Fibroblast of gingiva (primary cell): ENCODE data around the gene PPP1CA.
"Not testable (repeated sequence)": the region's sequence is repeated elsewhere in the genome, so short reads cannot be mapped to it uniquely, and the experiment has no call there.

ENCODE experiments used
- DNase-seq: peaks from one replicate; pipeline ENCODE4 v3.0.0-alpha.2; 2011; ENCODE audit warnings: low read depth

The PPP1CA gene

DNA sequence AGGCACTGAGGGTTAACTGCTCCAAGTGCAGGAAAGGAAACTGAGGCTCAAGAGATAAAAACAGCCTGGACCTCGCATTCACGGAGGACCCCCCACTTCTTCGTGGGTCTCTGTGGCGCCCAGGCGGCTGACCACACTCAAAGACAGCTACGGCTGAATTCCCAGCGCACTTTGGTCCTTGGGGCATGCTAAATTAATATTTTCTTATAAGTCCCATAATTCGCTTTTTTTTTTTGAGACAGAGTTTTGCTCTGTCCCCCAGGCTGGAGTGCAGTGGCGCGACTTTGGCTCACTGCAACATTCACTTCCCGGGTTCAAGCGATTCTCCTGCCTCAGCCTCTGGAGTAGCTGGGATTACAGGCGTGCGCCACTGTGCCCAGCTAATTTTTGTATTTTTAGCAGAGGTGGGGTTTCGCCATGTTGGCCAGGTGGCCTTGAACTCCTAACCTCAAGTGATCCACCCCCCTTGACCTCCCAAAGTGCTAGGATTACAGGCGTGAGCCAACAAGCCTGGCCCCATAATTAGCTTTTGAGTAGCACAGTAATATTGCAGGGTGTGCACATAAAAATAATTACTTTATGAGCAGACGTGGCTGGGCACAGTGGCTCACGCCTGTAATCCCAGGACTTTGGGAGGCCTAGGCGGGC, 658 bp upstream of the PPP1CA start:
- DNase-seq, result not testable (repeated sequence)

DNA sequence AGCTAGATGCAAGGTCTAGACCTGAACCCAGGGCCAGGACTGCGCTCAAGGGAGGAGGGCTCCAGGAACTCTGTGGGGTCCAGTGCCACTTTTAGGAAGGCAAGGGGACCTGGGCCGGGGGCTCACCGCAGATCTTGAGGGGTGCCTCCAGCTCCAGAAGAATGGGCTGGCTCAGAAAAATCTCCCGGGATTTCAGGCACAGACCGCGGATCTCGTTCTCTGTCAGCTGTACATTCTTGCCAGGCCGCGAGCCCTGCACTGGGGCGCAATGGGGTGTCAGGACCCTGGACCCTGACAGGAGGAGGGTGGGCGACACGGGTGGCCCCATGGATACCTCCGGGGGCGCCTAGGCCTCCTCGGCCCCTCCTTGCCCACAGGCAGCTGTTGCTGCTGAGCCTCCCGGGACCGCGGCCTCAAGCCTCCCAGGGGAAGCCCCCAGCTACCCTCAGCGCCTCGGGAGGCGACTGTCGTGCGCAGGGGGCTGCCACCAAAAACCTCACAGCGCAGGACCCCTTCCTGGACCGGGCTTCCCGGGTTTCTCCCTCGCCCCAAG, 640 bp downstream of the PPP1CA start:
- no peak for DNase-seq

DNA sequence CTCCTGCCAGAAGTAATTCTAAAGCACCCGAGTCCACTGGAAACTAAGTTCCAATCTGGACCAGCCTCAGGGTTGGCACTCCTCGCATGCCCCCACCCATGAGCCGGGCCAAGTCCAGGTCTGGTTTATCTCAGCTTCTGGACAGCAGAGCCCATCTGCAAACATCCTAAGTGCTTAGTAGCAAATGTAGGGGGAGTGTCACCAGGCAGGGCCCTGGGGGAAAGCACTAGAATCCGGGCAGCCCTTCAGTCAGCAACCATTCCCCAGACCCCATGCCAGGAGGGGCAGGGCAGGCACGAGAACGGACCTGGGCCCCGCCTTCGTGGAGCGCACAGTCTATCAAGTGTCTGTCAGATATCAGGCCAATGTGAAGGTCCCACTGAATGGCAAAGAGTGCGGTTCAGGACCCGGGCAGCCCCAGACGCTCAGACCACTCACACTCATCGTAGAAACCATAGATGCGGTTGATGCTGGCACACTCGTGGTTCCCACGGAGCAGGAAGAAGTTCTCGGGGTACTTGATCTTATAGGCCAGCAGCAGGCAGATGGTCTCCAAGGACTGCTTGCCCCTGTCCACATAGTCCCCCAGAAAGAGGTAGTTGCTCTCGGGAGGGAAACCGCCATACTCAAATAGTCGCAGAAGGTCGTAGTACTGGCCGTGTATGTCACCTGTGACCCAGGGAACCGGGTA, 1.3 kb downstream of the PPP1CA start:
- DNase-seq, result no peak

DNA sequence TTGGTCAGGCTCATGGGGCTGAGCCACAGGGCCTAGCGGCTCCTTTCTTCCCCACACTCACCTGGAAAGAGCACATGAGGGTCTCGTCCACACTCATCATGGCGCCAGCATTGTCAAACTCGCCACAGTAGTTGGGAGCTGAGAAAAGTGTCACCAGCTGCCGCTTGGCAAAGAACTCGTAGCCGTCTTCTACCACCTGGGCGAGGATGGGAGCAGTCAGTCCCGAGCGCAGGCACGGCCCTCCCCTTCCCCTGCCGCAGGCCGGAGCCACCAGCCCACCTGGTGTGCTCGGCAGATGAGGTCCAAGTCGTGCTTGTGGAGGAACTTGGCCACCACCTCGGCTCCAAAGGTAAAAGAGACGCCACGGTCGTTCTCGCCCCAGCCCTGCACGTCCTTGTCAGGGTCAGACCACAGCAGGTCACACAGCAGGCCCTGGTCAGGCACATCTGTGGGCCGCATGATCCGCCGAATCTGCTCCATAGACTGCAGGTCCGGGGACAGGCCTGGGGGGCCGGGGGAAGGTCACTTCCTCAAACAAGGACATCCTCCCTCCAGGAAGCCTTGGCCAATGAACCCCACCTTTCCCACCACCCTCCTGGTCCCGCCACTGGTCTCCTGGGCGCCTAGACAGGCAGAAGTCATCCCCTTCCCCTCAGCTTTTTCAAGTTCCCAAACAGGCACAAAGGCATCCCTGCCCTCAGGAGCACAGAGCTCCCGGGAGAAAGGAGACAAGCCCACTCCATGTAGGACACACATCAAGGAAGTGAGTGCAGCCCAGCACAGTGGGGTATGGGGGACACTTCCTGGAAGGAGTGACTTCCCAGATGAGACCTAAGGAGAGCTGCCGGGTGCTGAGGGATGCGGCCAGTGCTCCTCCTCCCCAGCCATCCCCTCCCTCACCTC, 2.7 kb downstream of the PPP1CA start:
- DNase-seq, result no peak

DNA sequence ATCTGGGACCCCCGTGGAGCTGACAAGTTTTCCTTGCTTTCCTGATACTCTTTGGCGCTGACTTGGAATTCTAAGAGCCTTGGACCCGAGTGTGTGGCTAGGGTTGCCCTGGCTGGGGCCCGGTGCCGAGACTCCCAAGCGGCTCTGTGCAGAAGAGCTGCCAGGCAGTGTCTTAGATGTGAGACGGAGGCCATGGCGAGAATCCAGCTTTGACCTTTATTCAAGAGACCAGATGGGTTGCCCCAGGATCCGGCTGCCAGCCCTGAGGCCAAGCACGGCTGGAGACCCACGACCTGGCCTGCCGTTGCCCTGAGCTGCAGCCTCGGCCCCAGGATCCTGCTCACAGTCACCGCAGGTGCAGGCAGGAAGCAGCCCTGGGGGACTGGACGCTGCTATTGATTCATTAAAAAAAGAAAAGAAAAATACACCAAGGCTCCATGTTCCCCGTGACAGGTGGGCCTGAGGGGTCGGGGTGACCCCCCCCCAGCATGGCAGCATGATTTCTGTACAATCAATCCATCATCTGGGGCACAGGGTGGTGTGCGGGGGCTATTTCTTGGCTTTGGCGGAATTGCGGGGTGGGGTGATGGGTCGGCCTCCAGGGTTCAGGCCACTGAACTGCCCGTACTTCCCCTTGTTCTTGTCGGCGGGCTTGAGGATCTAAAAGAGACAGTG, 3.5 kb downstream of the PPP1CA start:
- no peak for DNase-seq

DNA sequence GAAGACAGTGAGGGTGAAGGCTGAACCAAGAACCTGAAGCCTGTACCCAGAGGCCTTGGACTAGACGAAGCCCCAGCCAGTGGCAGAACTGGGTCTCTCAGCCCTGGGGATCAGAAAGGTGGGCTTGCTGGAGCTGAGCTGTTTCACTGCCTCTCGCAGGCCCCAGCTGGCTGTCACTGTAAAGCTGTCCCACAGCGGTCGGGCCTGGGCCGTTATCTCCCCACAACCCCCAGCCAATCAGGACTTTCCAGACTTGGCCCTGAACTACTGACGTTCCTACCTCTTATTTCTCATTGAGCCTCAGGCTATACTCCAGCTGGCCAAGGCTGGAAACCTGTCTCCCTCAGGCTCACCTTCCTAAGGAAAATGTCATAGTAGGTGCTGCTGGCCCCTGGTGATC, 4.1 kb downstream of the PPP1CA start:
- no peak for DNase-seq

DNA sequence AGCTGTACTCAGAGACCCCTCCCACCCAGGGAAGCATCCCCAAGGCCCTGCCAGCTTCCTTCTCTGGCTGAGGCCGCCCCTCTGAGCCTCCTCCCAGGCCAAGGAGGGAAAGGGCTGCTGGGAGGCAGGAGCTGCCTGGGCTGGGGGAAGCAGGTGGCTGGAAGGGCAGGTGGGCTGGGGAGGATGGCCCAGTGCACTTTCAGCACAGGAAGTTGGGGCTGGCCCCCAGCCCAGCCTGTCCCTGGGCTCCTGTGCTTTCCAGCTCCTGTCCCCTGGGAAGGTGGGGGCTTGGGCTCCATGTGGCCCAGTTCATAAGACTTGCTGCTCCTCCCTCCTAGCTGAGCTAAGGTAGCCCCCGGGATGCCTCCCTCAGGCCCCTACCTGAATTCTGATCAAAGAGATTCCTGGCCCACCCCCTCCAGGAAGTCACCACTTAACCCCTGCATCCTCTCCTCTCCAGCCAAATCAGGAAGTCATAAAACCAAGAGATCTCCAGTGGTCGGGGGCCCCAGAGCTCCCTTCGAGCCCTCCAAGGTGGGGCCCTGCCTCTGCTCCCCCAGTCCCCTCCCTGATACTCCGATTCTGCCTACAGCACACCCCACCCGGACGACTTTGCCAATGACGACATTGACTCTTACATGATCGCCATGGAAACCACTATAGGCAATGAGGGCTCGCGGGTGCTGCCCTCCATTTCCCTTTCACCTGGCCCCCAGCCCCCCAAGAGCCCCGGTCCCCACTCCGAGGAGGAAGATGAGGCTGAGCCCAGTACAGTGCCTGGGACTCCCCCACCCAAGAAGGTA, 4.9 kb downstream of the PPP1CA start:
- DNase-seq, result no peak

DNA sequence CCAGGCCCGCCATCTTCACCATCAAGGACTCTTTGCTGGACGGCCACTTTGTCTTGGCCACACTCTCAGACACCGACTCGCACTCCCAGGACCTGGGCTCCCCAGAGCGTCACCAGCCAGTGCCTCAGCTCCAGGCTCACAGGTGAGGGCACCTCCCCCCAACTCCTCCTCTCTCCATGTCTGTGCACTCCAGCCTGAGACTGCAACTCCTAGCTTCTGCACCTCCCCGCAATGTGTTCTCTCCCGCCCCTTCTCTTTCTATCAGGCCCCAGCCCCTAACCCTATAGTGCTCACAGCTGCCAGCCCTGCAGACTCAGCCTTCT, 5.4 kb downstream of the PPP1CA start:
- DNase-seq, result no peak

DNA sequence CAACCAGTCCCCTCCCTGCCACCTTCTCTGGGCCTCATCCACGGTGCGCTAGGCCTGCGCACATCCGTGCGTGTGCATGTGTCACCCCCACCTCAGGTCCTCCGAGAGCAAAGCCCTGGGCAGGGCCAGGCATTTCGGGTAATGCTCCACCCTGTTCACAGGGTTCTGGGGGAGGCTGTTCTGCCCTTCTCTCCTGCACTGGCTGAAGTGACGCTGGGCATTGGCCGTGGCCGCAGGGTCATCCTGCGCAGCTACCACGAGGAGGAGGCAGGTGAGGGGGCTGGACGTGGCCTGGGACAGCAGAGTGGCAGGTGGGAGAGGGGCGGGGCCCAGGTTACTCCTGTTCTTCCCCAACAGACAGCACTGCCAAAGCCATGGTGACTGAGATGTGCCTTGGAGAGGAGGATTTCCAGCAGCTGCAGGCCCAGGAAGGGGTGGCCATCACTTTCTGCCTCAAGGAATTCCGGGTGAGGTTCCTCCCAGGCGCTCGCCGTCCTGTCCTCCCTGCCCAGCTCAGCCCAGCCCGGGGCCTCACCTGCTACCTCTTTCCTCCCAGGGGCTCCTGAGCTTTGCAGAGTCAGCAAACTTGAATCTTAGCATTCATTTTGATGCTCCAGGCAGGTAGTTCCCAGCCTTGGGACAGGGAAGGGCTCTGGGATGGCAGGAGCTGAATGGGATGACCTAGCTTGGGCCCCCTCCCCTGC, 6.0 kb downstream of the PPP1CA start:
- DNase-seq, result no peak

DNA sequence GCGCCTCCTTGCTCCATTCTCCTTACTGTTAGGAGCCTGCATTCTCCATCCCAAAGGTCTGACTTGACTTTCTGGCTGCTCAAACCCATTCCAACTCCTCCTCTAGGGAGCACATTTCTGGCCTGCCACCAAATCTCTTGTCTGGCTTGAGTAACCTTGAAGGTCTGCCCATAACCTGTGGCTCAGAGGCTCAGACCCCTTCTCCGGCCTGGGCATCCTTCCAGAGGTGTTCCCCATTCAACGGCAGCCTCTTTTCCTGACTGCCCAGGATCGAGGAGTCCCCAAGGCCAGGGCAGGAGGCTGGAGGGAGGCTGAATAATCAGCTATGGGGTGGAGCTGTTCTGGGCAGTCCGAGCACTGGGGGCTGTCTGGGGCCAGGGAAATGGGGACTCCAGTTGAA, 7.7 kb downstream of the PPP1CA start:
- DNase-seq, result no peak

DNA sequence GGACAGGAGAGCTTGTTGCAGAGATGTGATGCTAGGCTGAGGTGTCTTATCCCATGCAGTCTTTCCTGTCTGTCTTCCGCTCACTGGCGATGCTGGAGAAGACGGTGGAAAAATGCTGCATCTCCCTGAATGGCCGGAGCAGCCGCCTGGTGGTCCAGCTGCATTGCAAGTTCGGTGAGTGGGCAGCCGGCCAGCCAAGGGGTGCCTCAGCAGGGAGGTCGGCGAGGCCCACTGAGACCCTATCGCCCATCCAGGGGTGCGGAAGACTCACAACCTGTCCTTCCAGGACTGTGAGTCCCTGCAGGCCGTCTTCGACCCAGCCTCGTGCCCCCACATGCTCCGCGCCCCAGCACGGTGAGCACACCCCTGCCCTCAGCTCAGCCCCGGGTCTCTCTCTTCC, 8.2 kb downstream of the PPP1CA start:
- no peak for DNase-seq

DNA sequence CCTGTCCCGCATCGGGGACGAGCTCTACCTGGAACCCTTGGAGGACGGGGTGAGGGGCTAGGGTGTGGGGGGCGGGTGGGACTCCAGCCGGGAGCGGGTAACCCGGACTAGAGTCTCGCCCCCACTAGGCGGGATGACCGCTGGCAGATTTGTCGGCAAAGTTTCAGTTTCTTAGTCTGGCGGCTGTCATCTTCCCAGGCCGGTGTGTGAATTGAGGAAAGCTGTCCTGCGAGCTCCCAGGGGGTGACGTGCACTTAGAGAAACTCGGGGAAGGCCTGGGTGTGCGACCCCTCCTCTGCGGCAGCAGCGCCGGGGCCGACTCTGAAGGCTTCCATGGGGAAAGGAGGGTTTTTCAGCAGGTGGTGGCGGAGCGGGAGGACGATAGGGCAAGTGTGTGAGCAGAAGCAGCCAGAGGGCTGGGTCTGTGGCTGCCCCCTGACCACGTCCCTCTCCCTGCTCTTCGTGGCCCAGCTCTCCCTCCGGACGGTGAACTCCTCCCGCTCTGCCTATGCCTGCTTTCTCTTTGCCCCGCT, 9.4 kb downstream of the PPP1CA start:
- DNase-seq, result no peak

DNA sequence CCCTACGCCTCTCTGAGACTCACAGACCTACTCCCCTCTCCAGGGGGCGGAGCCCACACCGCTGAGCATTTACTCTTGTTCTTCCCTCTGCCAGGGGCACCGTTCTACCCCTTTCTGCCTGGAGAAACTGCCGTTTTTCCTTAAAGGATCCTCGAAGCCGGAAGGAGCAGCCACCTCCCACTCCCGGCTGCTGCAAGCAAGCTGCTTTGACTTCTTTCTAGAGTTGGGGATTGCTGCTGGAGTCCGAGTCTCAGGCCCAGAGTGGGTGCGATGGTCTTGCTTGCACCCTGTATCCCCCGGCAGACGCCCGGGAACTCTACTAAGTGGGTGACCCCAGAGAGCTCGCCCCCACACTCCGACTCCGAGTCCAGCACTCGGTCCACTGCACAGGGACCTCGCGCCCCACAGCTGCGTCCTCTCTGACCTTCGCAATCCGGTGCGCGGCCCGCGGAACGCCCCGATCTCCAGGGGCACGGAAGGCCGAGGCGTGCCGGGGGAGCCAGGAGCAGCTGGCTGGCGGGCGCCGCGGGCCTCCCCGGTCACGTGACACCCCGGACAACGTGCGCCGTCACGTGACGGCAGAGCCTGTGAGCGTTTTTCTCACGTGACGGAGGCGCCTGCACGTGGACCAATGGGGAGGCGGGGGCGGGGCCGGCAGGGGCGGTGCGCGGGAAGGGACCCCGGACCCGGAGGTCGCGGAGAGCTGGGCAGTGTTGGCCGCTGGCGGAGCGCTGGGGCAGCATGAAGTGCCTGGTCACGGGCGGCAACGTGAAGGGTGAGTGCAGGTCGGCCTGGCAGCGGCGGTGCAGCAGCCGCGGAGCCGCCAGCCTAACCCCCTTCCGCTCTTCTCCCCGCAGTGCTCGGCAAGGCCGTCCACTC, 10.1 kb downstream of the PPP1CA start, which contains the start of gene RAD9A:
RAD9A (plus strand) TSS at position 683 of the 879 bp plus-strand sequence; CDS start at position 742, 59 bp downstream.
- DNase-seq, result peak; percentile 90

DNA sequence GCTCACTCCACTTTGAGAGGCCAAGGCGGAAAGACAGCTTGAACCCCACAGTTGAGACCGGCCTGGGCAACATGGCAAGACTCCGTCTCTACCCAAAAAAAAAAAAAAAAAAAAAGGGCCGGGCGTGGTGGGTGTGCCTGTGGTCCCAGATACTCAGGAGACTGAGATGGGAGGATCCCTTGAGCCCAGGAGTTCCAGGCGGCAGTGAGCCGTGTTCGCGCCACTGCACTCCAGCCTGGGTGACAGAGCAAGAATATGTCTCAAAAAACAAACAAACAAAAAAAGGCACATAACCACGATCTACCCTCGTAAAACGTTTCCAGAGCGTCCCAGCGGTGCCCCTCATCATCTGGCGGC, 10.7 kb downstream of the PPP1CA start:
- no peak for DNase-seq

DNA sequence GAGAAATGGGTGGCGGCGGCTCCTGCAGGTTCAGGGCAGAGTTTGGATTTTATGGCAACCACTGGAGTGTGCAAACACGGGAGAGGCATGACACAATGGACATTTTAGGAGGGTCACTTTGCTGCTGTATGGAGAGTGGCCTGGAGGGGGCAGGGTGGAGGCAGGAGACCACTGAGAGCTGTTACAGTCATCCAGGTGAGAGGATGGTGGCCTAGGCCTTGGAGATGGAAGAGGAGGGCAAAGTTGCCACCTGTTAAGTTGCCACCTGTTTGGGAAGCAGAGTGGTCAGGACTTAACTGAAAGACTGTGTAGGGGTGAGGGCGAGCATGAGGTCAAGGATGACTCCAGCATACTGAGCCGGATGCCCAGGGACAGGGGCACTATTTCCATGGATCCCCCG, 12.2 kb downstream of the PPP1CA start:
- no peak for DNase-seq

DNA sequence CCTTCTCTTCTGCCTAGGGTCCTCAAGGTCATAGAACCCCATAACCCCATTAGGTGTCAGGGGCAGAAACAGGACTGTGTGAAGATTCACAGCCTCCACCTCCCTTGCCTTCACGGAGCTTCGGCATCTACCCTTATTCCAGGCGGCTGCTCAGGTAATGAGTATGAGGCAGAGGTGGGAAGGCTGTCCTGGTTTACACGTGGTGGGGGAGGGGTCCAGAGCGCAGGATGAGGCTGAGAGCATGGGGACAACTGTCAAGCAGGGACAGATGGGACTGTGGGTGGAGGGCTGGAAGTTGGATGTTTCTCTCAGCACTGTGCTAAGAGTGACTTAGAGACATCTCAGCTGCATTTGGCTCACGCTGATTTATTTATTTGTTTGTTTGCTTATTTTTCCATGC, 14.1 kb downstream of the PPP1CA start:
- no peak for DNase-seq

DNA sequence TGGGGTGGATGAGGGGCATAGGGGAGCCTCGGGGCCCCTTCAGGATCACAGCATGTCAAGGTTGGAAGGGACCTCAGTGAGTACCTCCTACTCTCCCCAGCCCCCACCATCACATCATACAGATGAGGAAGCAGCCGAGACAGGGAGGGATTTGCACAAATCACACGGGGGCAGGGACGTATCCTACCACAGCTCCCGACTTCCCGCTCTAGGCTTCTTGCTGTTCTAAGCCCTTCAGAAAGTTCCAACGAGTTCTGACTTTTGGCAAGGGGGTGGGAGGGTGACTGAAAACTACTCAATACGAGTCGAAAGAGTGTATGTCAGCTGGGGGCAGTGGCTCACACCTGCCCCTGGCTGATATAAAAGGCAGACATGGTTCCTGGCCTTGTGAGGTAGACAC, 14.6 kb downstream of the PPP1CA start:
- DNase-seq, result no peak

DNA sequence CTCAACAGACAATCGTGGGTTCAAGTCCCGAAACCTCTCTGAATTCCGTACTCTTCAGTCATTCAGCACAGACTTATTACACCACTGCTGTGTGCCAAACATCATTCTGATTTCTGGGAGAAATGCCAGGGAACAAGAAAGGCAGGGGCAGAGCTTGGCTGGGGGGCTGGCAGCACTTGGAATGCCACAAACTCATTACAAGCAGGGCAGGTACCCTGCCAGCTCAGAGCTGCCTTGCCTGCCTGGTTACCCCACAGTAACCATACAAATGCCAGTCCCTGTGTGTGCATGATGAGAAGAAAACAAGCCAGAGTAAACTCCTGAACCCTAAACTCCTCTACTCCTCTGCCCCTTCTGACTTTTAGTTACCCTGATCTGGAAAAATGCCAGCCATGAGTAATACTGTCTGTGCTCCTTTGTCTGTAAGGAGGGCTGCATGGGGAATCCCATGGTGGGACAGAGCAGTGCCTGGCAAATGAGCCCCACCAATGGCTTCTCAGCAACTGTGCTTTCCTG, 16.7 kb downstream of the PPP1CA start:
- DNase-seq, result peak; percentile 59
